Esophagus squamous epithelium (tissue), 4 donors: ENCODE data around the gene ACLY.

Experiments used
- POLR2A ChIP-seq, 4 donors: fragments of 450-650 bp; IDR thresholded peaks; one replicate each; pipeline ENCODE4 v1.6.1; 2017; ENCODE audit warnings: antibody characterized with exemption in 4 of 4, mild to moderate bottlenecking in 4 of 4, moderate library complexity in 3 of 4
- TF ChIP-seq, protein P1 (sequence below), 6 experiments: fragments of 450-650 bp in 4 of 6; fragments of 200-600 bp in 2 of 6; sonication (generic) in 2 of 6; IDR thresholded peaks; one replicate each; pipeline ENCODE4 v1.5.1; 2016 to 2019; ENCODE audit warnings: antibody characterized with exemption in 6 of 6, mild to moderate bottlenecking in 4 of 6, moderate library complexity in 4 of 6

DNA sequence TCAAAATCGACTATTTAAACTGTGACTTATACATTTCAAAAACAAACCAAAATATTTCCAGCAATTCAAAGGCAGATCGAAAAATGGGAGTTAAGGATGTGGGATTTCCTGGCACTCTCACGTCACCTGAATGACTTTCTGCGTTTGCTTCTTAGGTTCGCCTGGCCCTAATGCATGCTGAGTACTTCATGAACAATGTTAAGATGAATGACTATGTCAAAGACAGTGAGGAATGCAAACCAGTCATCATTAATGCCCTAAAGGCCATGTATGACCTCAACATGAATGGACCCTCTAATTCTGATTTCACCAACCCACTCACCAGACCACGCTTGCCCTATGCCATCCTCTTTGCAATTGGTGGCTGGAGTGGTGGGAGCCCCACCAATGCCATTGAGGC, 73.8 kb downstream of the ACLY start:
- no peak for TF ChIP-seq POLR2A (IDR thresholded peaks at IDR 0.05)
- TF ChIP-seq, protein P1, sequence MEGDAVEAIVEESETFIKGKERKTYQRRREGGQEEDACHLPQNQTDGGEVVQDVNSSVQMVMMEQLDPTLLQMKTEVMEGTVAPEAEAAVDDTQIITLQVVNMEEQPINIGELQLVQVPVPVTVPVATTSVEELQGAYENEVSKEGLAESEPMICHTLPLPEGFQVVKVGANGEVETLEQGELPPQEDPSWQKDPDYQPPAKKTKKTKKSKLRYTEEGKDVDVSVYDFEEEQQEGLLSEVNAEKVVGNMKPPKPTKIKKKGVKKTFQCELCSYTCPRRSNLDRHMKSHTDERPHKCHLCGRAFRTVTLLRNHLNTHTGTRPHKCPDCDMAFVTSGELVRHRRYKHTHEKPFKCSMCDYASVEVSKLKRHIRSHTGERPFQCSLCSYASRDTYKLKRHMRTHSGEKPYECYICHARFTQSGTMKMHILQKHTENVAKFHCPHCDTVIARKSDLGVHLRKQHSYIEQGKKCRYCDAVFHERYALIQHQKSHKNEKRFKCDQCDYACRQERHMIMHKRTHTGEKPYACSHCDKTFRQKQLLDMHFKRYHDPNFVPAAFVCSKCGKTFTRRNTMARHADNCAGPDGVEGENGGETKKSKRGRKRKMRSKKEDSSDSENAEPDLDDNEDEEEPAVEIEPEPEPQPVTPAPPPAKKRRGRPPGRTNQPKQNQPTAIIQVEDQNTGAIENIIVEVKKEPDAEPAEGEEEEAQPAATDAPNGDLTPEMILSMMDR (IDR thresholded peaks at IDR 0.05) = no peak
